HG02870 (cell line): Measurements from ENCODE around the gene EAF1.
"Not testable (repeated sequence)": the region's sequence is repeated elsewhere in the genome, so short reads cannot be mapped to it uniquely, and the experiment has no call there.

Experiments used
- ATAC-seq: cut with Tn5 transposase; IDR thresholded peaks from one replicate; pipeline ENCODE4 v1.9.1; 2021; ENCODE audit warnings: mild to moderate bottlenecking, moderate library complexity; ENCODE audit not compliant: unreplicated experiment

Gene EAF1

DNA sequence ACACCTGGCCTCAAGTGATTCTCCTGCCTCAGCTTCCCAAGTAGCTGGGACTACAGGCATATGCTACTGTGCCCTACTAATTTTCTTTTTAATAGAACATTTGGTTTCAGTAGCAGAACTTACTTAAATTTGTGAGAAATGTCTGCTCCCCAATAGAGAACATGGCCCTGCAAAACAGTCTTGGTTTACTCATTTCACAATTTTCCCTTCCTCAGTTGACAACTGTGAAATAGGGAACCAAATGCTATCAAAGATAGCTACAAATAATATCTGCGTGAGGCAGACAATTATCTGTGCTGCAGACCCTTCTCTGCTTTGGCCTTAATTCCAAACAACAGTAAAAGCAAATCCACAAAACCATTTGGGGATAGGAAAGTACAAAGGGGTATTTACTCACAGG lies 22.6 kb upstream of the EAF1 start:
- peak; percentile 65 for ATAC-seq

DNA sequence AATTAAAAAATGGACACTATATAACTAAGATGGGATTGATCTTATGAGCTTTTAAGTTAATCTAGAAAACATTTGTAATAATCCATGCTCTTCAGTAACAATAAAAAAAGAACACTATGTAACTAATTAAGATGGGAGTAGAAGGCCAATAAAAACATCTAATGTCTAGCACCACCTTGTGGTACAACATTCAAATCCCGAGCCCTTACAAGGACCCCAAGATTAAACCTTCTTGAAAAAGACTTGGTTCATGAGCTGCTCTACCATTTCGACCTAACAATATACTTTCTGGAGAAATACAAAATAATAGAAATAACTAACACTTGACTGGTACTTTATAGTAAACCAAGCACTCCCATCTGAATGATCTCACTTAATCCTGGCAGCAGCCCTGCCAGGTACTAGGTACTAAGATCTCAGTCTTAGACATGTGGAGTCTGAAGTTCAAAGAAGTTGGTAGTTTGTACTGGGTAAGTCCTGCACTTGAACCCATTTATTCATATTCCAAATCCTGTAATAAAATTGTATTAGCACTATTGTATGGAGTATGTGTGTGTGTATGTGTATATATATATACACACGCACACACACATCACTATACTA lies 21.8 kb upstream of the EAF1 start:
- ATAC-seq: no peak

DNA sequence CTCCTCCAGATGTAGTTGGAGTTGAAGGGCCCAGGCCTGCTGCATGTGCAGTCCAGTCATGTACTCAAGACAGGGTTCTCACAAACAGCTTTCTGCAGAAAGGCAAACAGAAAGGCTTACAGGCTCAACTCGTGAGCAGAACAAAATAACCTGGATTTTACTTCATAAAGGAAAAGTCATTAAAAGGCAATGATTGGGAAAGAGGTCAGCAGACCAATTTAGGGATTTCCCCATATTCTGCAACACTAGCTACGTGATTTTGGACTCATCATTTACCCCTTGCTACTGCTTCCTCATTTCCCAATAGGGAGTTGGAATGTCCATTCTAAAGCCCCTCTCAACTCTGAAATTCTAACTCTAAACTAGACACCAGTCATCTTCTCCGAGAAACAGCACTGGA lies 18.2 kb upstream of the EAF1 start:
- ATAC-seq: no peak

DNA sequence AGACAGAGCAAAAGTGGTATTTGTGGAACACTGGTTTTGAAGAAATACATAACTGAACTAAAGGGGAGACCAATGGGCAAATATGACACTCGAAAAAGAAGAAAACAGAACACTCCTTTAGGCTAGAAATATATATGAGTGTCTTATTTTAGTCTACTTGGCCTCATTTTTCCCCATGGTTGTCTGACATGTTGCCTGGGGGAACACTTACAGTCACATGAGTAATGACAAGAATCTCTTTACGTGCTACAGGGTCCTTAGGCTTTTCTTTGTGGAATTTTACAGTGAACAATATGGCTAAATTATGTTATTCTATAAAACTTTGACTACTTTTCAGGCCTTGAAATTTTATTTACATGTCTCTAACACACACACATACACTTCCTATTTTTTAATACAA lies 17.6 kb upstream of the EAF1 start:
- ATAC-seq: no peak

DNA sequence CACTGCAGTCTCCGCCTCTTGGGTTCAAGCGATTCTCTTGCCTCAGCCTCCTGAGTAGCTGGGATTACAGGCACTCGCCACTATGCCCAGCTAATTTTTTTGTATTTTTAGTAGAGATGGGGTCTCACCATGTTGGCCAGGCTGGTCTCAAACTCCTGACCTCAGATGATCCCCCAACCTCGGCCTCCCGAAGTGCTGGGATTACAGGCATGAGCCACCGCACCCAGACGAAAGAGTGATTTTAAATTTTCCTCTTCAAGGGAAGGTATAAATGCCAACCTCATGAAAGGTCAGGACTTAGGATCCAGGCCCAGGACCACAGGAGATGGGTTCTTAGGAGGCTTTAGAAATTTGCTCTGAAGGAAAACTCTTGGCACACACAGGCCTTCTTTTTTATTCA lies 16.4 kb upstream of the EAF1 start:
- not testable (repeated sequence) for ATAC-seq

DNA sequence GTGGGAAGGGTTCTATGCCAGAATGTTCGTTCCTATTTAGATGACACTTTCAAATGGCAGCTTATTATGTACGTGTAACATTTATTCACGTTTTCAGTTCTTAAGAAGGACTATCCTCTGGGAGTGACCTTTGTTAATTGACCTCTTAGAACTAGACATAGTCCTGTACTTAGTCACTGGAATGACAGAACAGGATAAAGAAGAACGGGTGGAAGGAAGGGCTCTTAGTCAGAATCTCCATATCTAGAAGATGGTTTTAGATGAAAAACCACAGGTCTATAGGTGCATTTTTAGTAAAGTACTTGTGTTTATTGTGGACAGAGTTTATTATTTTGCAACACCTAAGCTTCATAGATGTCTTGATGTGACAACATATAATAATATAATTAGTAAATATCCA lies 6.5 kb upstream of the EAF1 start:
- ATAC-seq: no peak

DNA sequence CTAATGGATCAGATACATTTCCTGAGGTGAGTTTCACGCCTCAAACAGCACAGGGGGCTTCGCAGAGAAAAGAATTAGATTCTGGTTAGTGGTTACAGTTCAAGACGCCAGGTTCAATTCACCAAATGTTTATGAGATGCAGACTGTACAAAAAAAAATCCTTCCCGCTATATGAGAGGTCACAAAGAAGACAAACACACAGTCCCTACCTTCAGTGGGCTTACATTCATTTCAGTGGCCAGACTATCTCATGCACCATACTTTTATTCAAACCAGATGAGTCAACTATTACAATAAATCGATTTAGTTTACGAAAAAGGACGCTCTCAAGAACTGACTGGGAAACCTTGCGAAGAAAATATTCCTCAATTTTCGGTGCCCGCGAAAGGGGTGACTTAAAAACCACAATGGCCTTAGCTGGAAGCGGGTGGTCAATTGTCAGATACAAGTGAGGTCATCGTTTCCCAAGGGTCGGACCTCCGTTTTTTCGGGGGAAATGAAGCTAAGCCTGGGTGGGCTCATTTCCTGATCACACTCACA lies 749 bp upstream of the EAF1 start:
- ATAC-seq: no peak

DNA sequence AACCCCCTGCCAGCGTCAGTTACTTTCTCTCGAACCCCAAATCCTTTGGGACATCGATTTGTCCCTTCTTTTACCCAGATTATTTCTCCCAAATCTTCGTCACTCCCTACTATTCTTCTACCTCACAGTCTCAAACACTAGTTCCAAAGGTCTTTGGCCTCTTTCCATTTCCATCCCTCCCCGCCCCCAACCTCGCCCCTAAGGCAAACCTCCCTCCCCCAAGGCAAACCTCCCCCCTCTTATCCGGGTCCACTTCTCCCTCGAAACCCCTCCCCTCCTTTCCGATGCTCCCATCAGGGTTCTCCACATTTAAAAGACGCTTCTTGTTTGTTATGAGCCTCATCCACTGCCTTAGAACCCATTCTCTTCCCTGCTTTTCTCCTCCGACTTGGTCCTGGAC lies 583 bp downstream of the EAF1 start:
- ATAC-seq: no peak

DNA sequence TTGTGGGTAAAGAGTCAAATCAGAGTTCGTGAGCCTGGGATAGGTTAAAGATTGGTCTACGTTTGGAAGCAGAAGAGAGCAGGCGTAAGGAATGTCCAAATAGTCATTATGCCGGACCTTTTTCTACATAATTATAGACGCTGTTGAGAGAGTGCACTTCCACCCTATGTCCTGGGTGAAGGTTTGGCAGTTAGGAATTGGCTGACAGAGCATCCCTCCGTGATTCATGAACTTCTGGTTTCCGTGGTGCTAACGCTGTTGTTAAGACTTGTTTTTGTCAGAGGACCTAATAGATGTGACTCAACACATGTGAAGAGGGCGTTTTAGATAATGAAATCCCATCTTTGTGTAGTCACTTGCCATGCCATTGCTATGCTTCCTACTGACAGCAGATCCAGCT lies 1.1 kb downstream of the EAF1 start:
- no peak for ATAC-seq

DNA sequence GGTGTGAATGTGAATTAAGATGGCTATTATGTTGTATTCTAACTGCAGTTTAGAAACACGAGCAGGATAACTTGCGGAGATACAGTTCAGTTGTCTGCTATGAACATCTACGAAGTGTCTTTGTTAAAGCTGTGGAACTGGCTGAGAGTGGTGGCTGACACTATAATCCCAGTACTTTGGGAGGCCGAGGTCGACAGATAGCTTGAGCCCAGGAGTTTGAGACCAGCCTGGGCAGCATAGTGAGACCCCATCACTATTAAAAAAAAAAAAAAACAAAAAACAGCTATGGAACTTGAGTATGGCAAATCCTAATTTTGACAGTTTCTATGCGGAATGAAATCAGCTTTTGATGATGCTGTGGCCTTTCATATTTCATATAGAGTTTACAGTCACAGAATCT lies 1.7 kb downstream of the EAF1 start:
- no peak for ATAC-seq

DNA sequence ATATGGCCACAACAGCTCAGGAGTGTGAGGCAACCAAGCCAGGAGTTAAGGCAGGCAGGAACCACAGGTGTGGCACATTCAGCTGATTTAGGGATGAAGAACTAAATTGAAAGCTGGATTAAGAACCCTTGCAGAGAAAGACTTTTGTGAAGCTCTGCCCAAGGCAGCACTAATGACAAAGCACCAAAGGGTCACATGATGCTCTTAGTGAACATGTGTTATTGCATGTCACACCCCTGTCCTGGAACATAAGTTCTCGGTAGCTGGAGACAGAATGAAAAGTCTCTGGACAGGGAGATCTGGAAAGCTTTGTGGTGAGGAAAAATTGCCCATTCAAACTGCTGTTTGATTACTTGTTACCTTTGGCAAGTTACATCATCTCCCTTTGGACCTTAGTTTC lies 3.2 kb downstream of the EAF1 start:
- no peak for ATAC-seq

DNA sequence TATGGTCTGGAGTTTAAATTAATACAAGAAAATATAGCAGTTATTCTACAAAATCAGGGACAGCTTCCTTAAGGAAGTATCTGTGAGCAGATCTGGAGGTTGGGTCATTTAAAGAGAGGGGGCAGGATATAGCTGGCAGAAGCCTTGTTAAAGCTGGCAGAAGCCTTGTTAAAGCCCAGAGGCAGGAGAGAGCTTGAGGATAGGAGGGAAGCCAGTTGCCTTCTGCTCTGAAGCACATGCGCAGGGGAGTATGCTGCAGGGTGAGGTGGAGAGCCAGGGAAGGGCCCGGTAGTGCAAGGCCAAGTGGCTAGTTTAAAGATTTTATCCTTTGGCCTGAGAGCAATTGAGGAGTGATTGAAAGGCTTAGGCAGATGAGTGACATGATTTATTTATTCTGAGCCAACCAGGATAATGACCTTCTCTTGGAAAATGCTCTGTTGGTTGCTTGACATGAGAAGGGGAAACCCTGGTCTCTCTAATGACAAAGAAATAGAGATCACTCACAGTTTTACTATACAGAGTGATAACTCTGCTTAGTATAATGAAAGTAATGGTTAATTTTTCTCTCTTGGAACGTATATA lies 3.9 kb downstream of the EAF1 start:
- no peak for ATAC-seq

DNA sequence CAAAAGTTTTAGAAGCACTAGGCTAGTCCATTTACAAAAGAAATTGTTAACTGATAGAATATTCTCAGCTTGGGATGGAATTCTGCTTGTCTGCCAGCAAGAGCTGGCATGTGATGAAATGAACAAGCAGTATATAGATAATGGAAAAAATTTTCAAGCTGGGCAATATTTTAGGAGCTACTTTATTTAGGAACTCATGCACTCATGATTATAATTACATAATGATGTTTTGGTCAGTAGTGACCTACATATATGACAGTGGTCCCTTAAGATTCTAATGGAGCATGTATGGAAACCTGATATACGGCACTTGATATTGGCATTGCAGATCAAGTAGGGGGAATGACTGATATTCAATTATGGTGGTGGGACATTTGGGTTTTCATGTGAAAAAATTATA lies 6.1 kb downstream of the EAF1 start:
- no peak for ATAC-seq

DNA sequence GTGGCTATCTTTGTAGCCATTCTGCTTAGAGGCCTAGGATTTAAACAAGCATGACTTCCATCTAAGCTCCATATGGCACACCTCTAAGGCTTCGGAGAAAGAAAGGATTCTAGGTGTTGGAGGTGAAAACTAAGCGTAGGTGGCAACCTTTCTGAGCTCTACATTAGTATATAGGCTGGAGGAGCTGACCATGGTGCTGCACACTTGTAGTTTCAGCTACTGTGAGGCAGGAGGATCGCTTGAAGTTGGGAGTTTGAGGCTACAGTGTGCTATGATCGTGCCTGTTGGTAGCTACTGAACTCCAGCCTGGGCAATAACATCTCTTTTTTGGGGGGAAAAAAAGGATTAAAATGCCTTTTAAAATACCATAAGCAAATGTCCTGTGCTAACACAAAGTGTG lies 7.4 kb downstream of the EAF1 start:
- ATAC-seq: no peak

DNA sequence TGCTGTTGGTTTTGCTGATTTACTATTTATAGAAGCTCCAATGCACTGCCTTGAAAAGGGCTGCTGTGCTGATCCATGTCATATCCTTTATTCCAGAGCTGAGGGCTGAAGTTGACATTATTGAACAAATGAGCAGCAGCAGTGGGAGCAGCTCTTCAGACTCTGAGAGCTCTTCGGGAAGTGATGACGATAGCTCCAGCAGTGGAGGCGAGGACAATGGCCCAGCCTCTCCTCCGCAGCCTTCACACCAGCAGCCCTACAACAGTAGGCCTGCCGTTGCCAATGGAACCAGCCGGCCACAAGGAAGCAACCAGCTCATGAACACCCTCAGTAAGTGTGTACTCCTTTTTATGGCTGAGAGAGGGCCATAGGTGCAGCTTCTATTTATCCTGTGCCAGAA lies 8.8 kb downstream of the EAF1 start:
- ATAC-seq: no peak

DNA sequence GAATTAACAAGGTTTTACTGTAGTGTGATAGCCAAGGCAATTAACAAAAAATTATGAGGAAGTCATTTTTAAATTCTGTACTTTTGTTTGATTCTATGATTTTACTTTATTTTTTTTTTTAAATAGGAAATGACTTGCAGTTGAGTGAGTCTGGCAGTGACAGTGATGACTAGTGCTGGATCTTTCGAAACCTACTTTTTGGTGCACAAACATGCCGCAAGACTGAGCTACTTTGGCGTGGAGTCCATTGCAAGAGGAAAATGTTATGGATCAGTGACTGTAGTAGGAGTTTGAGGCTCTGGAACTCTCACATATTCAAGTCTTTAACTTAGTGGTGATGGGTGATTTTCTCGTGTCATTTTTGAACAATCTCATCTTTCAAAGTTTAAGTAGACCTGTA lies 11.6 kb downstream of the EAF1 start:
- no peak for ATAC-seq

DNA sequence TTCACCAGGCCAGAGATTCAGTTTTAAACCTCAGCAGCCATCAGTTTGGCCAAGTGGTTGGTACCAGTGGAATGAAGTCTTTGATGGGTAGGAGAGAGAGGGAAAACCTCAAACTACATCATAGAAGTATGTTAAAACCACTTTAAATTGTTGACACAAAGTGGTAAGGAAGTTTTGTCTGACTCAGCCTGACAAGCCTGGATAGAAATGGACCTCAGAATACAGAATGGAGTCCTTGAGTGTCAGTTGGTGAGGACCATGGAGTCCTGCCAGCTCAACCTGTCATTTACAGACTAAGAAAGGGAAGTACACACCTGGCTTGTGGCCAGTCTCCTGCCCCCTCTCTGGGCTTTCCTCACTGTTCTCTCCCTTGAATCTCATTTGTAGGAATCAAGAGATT lies 12.1 kb downstream of the EAF1 start:
- ATAC-seq: no peak

DNA sequence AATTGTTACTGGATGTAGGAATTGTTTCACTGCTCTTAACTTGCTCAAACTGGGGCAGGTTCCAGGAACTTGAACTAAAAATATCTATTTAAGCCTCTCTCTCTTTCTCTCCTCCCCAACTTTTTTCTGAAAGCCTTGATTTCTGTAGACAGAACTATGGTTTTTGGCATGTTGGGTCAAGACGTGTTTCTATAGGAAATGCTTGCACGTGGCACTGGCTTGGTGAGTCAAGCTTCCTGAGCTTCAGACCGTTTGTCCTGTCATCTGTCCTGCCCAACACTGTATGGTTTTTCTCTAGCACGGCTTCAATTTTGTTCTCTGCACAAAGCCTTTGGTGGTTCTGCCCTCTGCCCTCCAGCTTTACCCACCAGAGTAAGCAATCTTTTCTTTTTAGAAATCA lies 13.5 kb downstream of the EAF1 start:
- no peak for ATAC-seq

DNA sequence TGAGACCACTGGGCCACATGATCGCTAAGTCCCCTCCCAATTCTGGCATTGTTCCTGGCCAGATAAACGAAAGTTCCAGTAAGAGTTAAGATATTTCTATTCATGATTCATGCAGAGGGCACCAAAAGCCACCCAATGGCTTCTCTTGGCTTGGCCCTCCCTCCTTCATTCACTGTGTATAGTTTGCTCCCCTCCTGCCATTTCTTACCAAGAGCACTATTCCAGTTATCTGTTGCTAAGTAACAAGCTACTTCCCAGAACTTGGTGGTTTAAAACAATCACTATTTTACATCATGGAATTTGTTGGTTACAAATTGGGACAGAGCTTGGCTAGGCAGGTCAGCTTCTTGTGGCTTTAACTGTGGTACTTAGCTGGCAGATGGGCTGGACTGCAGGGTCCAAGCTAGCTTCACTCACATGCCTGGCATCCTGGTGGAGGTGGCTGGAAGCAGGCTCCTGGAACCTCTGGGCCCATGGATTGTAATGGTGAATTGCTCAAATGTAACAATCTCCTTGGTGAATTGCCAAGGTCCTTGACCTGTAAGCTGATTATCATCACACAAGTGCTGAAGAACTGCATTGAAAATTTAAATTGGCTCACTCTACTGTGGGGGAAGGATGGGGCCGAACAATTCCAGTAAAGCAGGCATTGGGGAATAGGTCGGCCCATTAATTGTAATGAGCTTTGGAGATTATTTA lies 16.6 kb downstream of the EAF1 start:
- ATAC-seq: no peak

DNA sequence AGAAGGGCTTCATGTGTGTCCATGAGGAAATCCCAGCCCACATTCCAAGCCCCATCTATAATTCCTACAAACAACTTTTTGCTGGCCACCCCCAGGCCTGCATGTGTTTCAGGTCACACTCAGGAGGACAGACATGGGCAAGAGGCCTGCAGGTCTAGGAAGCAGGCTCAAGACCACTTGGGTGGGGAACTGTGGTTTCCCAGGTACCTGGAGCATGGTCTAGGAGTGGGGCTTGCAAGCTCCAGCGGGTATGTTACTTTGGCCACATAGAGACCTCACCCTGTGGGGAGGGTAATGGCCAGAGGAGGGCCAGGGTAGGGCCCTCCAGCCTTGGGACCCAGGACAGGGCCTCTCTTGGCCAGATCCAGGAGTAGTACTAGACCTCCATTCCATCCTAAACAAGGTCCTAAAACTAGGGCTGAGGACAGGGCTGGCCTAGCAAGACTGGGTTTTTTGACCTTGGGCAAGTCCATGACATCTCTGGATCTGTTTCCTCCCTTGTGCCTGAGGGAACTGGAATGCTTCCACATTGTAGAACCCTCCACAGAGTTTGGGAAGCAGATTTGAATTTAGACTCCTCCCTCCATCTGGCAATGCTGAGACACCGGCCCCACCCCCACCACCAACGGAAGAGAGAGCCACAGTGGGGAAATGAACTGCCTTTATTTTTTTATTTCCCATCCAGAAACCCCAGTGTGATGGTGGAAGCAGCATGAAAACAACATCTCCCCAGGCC lies 22.3 kb downstream of the EAF1 start:
- no peak for ATAC-seq

DNA sequence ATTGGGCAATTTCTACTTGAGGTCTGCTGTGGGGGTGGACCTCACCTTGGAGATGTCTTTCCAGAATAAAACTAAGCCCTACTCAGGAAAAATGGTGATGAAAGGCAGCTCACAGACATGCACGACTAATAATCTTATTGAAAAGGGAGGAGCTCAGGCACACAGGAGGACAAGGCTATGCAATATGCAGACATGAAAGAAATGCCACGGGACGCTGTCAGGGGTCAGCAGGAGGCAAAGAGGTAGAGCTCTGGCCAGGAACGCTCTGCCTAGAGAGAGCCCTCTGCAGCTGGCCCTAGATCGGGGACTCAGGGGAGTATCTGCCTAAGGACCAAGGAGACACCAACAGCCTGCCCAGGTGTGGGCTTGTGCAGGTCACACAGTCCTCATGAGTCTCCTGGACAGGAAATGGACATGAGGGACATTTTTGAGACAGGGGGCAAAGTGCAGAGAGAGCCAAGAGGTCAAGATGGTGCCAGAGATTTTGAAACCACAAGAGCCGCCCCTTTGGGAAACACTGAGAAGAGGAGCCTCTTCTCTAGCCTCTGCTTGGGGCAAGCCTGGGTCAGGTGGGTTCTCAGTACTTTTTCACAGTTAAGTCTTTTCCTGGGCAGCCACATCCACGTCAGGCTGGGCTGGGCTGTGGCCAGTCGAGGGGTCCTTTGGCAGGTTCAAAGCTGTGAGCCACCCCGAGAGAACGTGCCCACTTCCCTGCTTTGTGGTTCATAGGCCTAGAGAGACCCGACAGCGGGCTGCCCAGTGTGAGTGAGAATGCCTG lies 23.2 kb downstream of the EAF1 start:
- no peak for ATAC-seq
